Mesothelial cell of epicardium (in vitro differentiated cells): ENCODE measurements around the gene FAM83D. TPM values are rescaled to one million over a fixed set of nuclear protein-coding genes. Genes with fewer than 3 reads are reported as not detected.

Experiments
- DNase-seq, 2 experiments: peaks; one replicate each; pipeline ENCODE4 v3.0.0; 2021; ENCODE audit warnings: low spot score in 2 of 2; ENCODE audit not compliant: unreplicated experiment in 2 of 2
- H3K27ac Mint-ChIP-seq: 2 replicates; pipeline ENCODE4 v1.8.0; 2021; ENCODE audit warnings: mixed read lengths
- H3K27me3 Mint-ChIP-seq: 2 replicates; pipeline ENCODE4 v1.8.0; 2021; ENCODE audit warnings: low read depth, mixed read lengths
- H3K36me3 Mint-ChIP-seq: 2 replicates; pipeline ENCODE4 v1.8.0; 2021; ENCODE audit warnings: mixed read lengths
- H3K4me1 Mint-ChIP-seq: 2 replicates; pipeline ENCODE4 v1.8.0; 2021; ENCODE audit warnings: mixed read lengths
- H3K4me3 Mint-ChIP-seq: 2 replicates; pipeline ENCODE4 v1.8.0; 2021; ENCODE audit warnings: mild to moderate bottlenecking, moderate library complexity, mixed read lengths
- H3K9me3 Mint-ChIP-seq: 2 replicates; pipeline ENCODE4 v1.8.0; 2021; ENCODE audit warnings: mixed read lengths
- total RNA-seq: library from RNA; stranded (reverse); gene quantifications from 3 replicates; pipeline ENCODE4 v1.2.1, GENCODE V29; 2021
- TF ChIP-seq, protein P1 (sequence below): fragments of 200-600 bp; sonication (generic); IDR thresholded peaks from one replicate; pipeline ENCODE4 v1.5.0; 2021; ENCODE audit warnings: antibody characterized with exemption; ENCODE audit not compliant: unreplicated experiment

FAM83D gene
- total RNA-seq, 1 donor from 2014 or later, result 11.5 TPM

DNA sequence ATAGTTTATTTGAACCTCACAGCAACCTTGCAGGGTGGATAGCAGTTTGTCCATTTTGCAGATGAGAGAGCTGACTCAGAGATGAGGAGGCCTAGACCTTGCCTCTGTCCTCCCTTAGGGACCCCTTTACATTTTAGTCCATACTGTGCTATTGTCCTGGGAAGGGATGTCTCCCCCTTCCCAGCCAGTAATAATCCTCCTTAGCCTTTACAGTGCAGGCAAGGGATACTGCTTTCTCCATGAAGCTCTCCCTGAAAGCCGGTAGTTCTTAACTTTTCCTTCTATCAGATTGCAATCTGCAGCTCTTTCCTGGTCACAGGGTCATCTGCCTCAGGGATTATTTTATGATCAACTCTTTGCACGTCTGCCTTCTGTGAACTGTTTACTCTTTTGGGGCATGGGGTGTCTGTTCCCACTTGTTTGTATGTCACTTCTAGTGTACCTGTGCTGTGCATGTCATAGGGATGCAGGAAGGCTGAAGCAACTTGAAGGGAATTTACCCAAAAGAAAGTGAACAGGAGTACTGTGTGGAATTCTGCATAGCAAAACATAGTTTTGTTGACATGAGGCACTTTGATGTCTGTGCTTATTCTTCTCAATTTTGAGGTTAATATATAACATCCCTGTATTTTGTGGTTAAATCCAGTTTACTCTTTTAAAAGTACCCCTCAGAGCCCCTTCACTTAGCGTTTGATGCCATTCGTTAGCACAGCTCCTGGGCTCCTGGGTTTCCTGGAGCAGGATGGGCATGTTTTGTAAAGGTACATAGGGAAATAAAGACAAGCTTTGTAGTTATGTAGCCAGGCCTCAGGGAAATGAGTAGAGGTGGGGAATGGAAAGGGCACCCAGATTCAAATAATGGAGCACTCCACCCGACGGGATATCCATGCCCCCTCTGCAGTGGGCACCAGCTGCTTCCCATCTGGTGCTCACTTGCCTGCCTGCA, 74.0 kb downstream of the FAM83D start:
- Mint-ChIP-seq H3K4me3 (no peak overlapping the region), H3K9me3 (no peaks in the 10 kb centered on the region), H3K27ac (no peak overlapping the region), H3K4me1 (peaks cover 2% of the 10 kb centered on the region), H3K36me3 (peaks cover 41% of the 10 kb centered on the region), H3K27me3 (no peaks in the 10 kb centered on the region)
- TF ChIP-seq, protein P1, sequence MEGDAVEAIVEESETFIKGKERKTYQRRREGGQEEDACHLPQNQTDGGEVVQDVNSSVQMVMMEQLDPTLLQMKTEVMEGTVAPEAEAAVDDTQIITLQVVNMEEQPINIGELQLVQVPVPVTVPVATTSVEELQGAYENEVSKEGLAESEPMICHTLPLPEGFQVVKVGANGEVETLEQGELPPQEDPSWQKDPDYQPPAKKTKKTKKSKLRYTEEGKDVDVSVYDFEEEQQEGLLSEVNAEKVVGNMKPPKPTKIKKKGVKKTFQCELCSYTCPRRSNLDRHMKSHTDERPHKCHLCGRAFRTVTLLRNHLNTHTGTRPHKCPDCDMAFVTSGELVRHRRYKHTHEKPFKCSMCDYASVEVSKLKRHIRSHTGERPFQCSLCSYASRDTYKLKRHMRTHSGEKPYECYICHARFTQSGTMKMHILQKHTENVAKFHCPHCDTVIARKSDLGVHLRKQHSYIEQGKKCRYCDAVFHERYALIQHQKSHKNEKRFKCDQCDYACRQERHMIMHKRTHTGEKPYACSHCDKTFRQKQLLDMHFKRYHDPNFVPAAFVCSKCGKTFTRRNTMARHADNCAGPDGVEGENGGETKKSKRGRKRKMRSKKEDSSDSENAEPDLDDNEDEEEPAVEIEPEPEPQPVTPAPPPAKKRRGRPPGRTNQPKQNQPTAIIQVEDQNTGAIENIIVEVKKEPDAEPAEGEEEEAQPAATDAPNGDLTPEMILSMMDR, result no peak
- DNase-seq, result no peak

Other genes starting within 250 kb of the FAM83D start
- not detected in 3 replicates for gene SLC32A1, start 201.9 kb upstream of the FAM83D start, total RNA-seq
- 9.5 to 9.7 TPM (median 9.5 TPM) in 3 replicates for gene ACTR5, start 178.0 kb upstream of the FAM83D start, total RNA-seq
- gene PPP1R16B, start 120.7 kb upstream of the FAM83D start, total RNA-seq, result 0.04 TPM in 1 of 3 replicates, not detected in the others
- gene DHX35, start 35.9 kb downstream of the FAM83D start, total RNA-seq, result 15.2 to 16.7 TPM (median 15.9 TPM) in 3 replicates